Peyer's patch (tissue), 4 donors: ENCODE data around the gene EYA4. TPM values are rescaled to one million over a fixed set of nuclear protein-coding genes. Genes with fewer than 3 reads are reported as not detected.

Experiments used
- DNase-seq, 3 donors: peaks; one replicate each; pipeline ENCODE4 v3.0.0-alpha.2; 2017 to 2019
- H3K27ac ChIP-seq, 4 donors: fragments of 200-600 bp; sonication (generic); one replicate each; pipeline ENCODE4 v1.5.1; 2016 to 2019
- H3K27me3 ChIP-seq, 2 donors: fragments of 200-600 bp; sonication (generic); one replicate each; pipeline ENCODE4 v1.5.1; 2019
- H3K36me3 ChIP-seq, 3 donors: fragments of 200-600 bp; sonication (generic); one replicate each; pipeline ENCODE4 v1.5.1; 2016 to 2019
- H3K4me1 ChIP-seq, 4 donors: fragments of 200-600 bp; sonication (generic); one replicate each; pipeline ENCODE4 v1.5.1; 2016 to 2019
- H3K4me3 ChIP-seq, 4 donors: fragments of 200-600 bp; sonication (generic); 1 replicate in 3 of 4; 2 replicates in 1 of 4; pipeline ENCODE4 v1.5.1; 2016 to 2019; ENCODE audit warnings: mild to moderate bottlenecking in 1 of 4
- H3K9me3 ChIP-seq, 4 donors: fragments of 200-600 bp; sonication (generic); one replicate each; pipeline ENCODE4 v1.5.1; 2016 to 2019; ENCODE audit warnings: mild to moderate bottlenecking in 1 of 4
- CTCF ChIP-seq, 6 experiments: fragments of 450-650 bp in 4 of 6; fragments of 200-600 bp in 2 of 6; sonication (generic) in 1 of 6; IDR thresholded peaks; one replicate each; pipeline ENCODE4 v1.5.1; 2017 to 2019; ENCODE audit warnings: antibody characterized with exemption in 6 of 6, mild to moderate bottlenecking in 3 of 6, moderate library complexity in 1 of 6
- POLR2A ChIP-seq, 2 donors: fragments of 450-650 bp; IDR thresholded peaks; one replicate each; pipeline ENCODE4 v1.5.1; 2017; ENCODE audit warnings: antibody characterized with exemption in 2 of 2, mild to moderate bottlenecking in 2 of 2, moderate library complexity in 2 of 2
- total RNA-seq, 4 donors: library from RNA; depleted of rRNA; stranded (reverse); fragments of >200 nt; gene quantifications; one replicate each; pipeline ENCODE4 v1.1.0, GENCODE V29; 2016

EYA4 gene
- total RNA-seq, 4 donors from 2014 or later: 0.19 to 3.3 (median 1.3) TPM; not detected in 1

GRCh38 chr6:133218852-133219251, 22.3 kb upstream of the EYA4 start:
- no peaks in the 10 kb centered on the region for H3K27me3 ChIP-seq
- TF ChIP-seq CTCF (IDR thresholded peaks at IDR 0.05) (no peak), POLR2A (IDR thresholded peaks at IDR 0.05) (no peak)
- no peak overlapping the region for H3K27ac ChIP-seq
- H3K36me3 ChIP-seq: no peaks in the 10 kb centered on the region
- H3K4me1 ChIP-seq: no peaks in the 10 kb centered on the region
- no peak overlapping the region for H3K4me3 ChIP-seq
- no peak for DNase-seq
- H3K9me3 ChIP-seq: no peaks in the 10 kb centered on the region

GRCh38 chr6:133223452-133224029, 17.6 kb upstream of the EYA4 start:
- Histone ChIP-seq H3K4me3 (no peak overlapping the region), H3K36me3 (no peaks in the 10 kb centered on the region)

GRCh38 chr6:133225560-133225959, 15.6 kb upstream of the EYA4 start:
- no peak for TF ChIP-seq POLR2A (IDR thresholded peaks at IDR 0.05)
- no peak for TF ChIP-seq CTCF (IDR thresholded peaks at IDR 0.05)
- no peaks in the 10 kb centered on the region for H3K27me3 ChIP-seq
- no peaks in the 10 kb centered on the region for H3K9me3 ChIP-seq
- no peak for DNase-seq
- H3K36me3 ChIP-seq: no peaks in the 10 kb centered on the region
- H3K4me1 ChIP-seq: no peaks in the 10 kb centered on the region
- no peak overlapping the region for H3K4me3 ChIP-seq
- H3K27ac ChIP-seq: no peak overlapping the region

More at GRCh38 chr6:133223452-133224029, 17.6 kb upstream of the EYA4 start:
- H3K9me3 ChIP-seq: no peaks in the 10 kb centered on the region
- no peaks in the 10 kb centered on the region for H3K27me3 ChIP-seq
- H3K4me1 ChIP-seq: no peaks in the 10 kb centered on the region
- no peak overlapping the region for H3K27ac ChIP-seq
- no peak for DNase-seq
- no peak for TF ChIP-seq CTCF (IDR thresholded peaks at IDR 0.05)
- TF ChIP-seq POLR2A (IDR thresholded peaks at IDR 0.05): no peak

- no peak for DNase-seq
- Histone ChIP-seq H3K4me1 (no peaks in the 10 kb centered on the region), H3K27me3 (no peaks in the 10 kb centered on the region), H3K36me3 (no peaks in the 10 kb centered on the region), H3K4me3 (no peak overlapping the region), H3K27ac (no peak overlapping the region), H3K9me3 (no peaks in the 10 kb centered on the region)
- TF ChIP-seq CTCF (IDR thresholded peaks at IDR 0.05): no peak
These were observed 13.8 kb upstream of the EYA4 start for GRCh38 chr6:133227344-133227743.

GRCh38 chr6:133230052-133230451, 11.1 kb upstream of the EYA4 start:
- no peak for DNase-seq
- Histone ChIP-seq H3K4me1 (no peaks in the 10 kb centered on the region), H3K9me3 (no peaks in the 10 kb centered on the region), H3K27me3 (no peaks in the 10 kb centered on the region), H3K4me3 (no peak overlapping the region), H3K36me3 (no peaks in the 10 kb centered on the region), H3K27ac (no peak overlapping the region)
- TF ChIP-seq CTCF (IDR thresholded peaks at IDR 0.05): no peak
- TF ChIP-seq POLR2A (IDR thresholded peaks at IDR 0.05): no peak

- Histone ChIP-seq H3K4me3 (no peak overlapping the region), H3K27ac (no peak overlapping the region), H3K9me3 (no peaks in the 10 kb centered on the region), H3K36me3 (no peaks in the 10 kb centered on the region), H3K27me3 (no peaks in the 10 kb centered on the region), H3K4me1 (no peaks in the 10 kb centered on the region)
- no peak for DNase-seq
- TF ChIP-seq CTCF (IDR thresholded peaks at IDR 0.05): no peak
- TF ChIP-seq POLR2A (IDR thresholded peaks at IDR 0.05): no peak
These were observed 5.9 kb upstream of the EYA4 start for GRCh38 chr6:133235221-133235620.
